22Rv1 (cell line): Measurements from ENCODE around the gene CCL17.

Experiments used
- H3K27ac ChIP-seq: fragments of 450-650 bp; 2 replicates; pipeline ENCODE4 v1.5.1; 2017
- CTCF ChIP-seq: fragments of 450-650 bp; IDR thresholded peaks from 2 replicates; pipeline ENCODE4 v1.5.1; 2017; ENCODE audit warnings: mild to moderate bottlenecking
- ZFX ChIP-seq: fragments of 450-650 bp; IDR thresholded peaks from 2 replicates; pipeline ENCODE4 v1.6.1; 2017; ENCODE audit warnings: antibody characterized with exemption, borderline replicate concordance

CCL17 gene

GRCh38 chr16:57407521-57408353, 3.2 kb downstream of the CCL17 start:
- no peak overlapping the region for H3K27ac ChIP-seq
- TF ChIP-seq ZFX, result no peak
- TF ChIP-seq CTCF, result no peak

GRCh38 chr16:57409065-57409464, 4.5 kb downstream of the CCL17 start:
- H3K27ac ChIP-seq, result no peak overlapping the region
- TF ChIP-seq CTCF (no peak), ZFX (no peak)

- peak overlapping the region; percentile 17; the same call in 1 of the 2 replicates for H3K27ac ChIP-seq
- 0 out of 2 replicates have a peak, but pooled peaks have one; percentile 15 for TF ChIP-seq CTCF
- TF ChIP-seq ZFX, result no peak
Measured at GRCh38 chr16:57409870-57410587, 5.5 kb downstream of the CCL17 start.

GRCh38 chr16:57411362-57411976, 6.9 kb downstream of the CCL17 start:
- TF ChIP-seq CTCF, result no peak
- no peak for TF ChIP-seq ZFX
- no peak overlapping the region for H3K27ac ChIP-seq

- H3K27ac ChIP-seq, result no peak overlapping the region
- TF ChIP-seq ZFX (no peak), CTCF (no peak)
Measured at GRCh38 chr16:57412584-57412983, 8.0 kb downstream of the CCL17 start.

GRCh38 chr16:57413301-57413730, 8.7 kb downstream of the CCL17 start:
- no peak overlapping the region for H3K27ac ChIP-seq
- TF ChIP-seq CTCF, result no peak
- TF ChIP-seq ZFX, result no peak
